DLD1 (cell line): Measurements from ENCODE around the gene CAPN13.

Source experiments
- in situ Hi-C: cut with HindIII; loops from 2 replicates; pipeline ENCODE4 v1.10.0; 2017; ENCODE audit warnings: low sequenced_read_pairs

The CAPN13 gene

GRCh38 chr2:30807249-30807648, at the start of gene CAPN13:
Gene CAPN13 (minus strand): TSS chr2:30807446. CDS start chr2:30787325, 20,121 bp downstream.
- in situ Hi-C loops, result no loop called here

- in situ Hi-C loops, result no loop called here
These were observed 40.6 kb upstream of the CAPN13 start for GRCh38 chr2:30847841-30848240.

DNA sequence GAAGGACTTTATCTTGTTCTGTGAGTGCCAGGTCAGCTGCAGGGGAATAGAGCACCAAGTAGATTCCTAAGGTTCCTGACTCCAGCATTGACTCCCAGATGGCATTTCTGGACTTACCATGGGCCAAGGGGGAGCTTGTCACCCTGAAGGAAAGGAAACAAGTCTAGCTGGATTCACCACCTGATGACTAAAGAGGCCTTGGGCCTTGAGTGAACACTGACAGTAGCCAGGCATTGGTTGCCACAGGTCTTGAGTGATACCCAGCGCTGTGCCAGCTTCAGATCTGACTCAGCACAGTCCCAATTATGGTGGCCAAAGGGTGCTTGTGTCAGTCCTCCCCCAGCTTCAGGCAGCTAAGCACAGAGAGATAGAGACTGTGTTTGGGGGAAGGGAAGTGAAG, 40.1 kb upstream of the CAPN13 start:
- in situ Hi-C loops, result no loop called here

DNA sequence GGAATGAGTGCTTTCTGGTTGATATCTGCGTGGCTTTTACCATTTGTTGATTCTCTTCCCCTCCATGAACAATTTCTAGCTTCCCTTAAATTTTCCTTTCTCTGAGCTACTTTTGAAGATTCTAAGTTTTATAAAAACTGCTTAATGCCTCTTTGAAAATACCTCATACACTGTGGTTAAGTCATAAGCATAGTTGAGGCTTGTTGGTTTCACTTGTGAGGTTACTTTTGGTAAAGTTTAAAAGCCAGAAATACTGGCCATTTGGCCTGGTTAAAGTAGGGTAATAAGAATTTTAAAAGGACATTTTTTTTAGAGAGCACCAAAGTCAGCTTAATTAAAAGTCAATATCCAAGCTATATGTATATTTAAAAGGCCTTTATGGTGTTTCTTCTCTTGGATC, 21.3 kb upstream of the CAPN13 start:
- in situ Hi-C loops, result no loop called here

DNA sequence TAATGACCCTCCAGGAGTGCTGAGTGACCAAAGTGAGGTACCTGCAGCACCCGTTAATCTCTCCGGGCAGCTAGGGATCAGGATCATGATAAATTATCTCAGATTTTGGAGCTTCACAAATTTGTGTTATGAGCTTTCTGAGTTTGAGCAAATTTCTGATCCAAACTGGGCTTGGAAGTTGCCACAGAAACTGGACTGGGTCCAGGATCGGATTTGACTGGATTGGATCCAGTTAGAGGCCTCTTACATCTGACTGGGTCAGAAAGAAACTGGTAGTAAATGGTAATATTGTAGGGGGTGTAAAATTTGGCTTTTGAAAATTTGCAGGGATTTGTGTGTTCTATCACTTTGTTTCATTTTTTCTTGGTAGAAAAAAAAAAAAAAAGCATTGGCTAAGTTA, 19.7 kb upstream of the CAPN13 start:
- in situ Hi-C loops, result no loop called here

DNA sequence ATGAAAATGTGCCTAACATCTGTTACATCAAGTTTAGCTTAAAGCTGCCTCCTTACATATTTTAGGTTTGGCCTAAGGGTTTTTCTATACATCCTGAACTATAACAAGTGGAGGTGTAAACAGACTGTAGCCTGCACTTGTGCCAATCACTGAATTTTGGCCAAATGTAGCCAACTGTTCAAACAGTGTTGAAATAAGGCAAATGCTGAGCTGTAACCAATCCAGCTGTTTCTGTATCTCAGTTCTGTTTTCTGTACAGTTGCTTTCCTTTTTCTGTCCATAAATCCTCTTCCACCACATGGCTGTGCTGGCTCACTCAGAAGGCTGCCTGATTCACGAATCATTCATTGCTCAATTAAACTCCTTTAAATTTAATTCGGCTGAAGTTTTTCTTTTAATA, 19.2 kb upstream of the CAPN13 start:
- in situ Hi-C loops, result no loop called here

DNA sequence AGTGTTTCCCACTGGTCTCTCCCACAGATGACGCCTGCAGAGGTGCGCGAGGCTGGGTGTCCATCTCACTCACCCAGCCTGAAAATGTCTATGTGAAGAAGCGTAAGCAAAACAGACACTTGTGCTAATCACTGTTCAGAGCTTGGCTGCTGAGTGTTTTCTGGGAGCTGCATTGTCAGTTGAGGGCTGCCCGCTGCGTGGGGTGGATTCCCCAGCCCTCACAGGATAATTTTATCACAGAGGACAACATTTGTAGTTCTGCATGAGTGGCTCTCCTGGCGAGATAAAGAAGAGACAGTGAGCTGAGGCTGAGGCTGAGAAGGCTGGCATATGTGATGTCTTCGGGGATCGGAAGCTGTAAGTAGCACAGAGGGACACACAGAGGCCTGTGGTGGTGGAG, 16.2 kb upstream of the CAPN13 start:
- in situ Hi-C loops, result no loop called here

DNA sequence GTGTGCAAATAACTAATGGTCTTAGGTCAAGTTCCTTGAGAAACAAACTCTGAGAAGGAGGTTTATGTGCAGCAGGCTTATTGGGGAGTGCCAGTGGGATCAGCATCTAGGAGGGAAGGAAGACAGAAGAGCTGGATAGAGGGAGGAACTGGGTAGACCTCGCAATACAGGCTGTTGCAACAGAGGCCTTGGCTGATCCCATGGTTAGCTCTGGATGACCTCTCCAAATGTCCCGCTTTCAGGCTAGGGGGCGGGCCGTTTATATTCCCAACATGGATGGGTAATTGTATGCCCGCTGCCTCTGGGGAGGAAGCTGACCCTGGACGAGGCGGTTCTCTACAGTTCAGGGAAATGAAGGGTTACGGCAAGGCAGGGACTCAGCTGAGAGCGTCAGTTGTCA, 14.7 kb upstream of the CAPN13 start:
- in situ Hi-C loops, result no loop called here

DNA sequence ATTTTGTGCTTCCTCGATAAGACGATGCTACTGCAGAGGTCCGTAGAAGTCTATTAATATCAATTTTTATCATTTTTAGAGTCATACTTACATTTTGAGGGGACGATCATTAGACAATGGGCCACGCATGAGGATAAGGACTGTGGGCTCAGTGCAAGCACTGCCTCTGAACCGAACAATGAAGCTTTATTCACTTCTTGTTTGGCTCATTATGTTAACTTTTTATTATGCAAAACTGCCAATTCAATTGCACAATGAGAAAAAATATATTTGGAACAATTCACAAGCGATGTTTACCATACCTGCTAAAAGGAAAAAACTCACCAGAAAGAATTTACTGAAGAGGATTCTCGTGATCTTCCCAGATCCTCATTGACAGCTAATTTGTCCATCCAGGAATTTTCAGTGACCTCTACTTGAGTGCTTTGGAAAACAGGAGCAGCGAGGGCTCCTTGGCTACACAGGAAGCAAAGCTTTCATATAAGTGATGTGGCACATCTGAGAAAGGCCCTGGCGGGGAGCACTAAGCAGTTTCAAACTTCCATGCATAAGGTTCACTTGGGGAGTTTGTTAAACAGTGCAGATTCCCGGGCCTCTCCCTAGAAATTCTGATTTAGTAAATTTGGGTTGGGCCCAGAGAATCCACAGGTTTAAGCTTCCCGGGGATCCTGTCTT, 13.3 kb upstream of the CAPN13 start:
- in situ Hi-C loops, result no loop called here

DNA sequence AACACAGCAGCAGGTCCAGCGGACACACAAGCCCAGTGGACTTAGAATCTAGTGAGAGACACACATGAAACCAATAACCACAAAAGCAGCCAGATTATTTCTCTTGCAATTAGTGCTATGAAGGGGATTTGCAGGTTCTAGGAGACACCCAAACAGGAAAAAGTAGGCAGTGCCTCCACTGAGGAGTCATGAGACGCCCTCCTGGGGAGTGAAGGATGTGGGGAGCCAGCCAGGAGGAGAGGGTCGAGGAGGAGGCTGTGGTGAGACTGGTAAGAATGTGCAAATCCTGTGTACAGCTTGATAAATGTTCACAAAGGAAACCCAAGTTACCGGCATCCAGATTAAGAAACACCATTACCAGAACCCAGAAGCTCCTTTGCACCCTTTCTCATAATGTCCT, 2.7 kb upstream of the CAPN13 start:
- in situ Hi-C loops, result no loop called here

DNA sequence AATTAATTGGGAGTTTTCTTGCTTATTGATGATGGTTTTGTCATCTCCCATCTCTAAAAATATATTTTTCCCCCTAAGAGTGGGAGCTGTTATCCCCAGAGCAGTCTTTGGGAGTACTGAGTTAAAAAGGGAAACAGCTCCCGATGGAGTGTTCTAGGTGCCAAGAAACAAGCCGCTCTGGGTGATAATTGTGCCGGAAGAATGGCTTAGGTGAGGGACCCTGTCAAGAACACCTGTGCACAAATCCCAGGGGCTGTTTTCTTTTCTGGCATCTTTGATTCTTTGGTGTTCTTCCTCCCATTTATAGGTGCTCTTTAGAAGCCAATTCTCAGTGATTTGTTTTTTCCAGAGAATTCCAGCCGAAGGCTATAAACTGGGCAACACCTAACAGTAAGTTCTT, 1.4 kb upstream of the CAPN13 start:
- in situ Hi-C loops, result no loop called here

DNA sequence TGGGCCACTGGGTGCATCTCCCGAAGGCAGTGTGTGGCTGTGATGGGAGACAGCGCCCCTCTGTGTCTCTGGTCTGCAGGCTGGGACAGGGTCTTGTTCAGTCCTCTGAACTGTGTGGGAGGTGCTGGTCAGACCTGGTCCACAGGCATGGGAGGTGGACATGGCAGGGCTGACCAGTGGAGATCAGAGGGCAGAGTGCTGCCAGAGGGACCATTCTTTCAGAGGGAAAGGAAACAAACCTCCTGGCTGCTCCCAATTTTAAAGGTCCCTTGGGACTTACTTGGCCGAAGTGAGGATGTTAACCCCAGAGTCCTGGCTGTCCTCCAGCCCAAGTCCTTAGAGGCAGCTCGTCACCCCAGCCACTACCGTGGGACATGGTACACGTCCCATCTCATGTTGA, 4.0 kb downstream of the CAPN13 start:
- in situ Hi-C loops, result no loop called here

DNA sequence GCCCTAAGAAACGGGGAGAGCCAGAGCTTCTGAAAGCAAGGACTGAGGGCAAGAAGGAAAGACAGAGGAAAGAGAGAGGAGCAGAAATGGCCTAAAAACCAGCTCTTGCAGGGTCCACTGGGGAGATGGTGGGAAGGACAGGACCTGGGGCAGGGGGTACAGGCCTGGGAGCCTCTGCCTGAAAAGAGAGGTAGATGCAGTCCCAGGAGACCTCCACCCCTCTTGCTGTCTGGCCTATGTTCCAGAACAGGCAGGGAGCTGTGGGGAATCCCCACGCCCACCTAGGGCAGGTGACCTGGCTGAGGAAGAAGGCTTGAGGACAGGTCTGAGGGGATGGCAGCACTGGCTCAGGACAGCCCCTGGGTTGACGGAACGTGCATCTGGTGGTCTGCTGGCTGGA, 4.6 kb downstream of the CAPN13 start:
- in situ Hi-C loops, result no loop called here

DNA sequence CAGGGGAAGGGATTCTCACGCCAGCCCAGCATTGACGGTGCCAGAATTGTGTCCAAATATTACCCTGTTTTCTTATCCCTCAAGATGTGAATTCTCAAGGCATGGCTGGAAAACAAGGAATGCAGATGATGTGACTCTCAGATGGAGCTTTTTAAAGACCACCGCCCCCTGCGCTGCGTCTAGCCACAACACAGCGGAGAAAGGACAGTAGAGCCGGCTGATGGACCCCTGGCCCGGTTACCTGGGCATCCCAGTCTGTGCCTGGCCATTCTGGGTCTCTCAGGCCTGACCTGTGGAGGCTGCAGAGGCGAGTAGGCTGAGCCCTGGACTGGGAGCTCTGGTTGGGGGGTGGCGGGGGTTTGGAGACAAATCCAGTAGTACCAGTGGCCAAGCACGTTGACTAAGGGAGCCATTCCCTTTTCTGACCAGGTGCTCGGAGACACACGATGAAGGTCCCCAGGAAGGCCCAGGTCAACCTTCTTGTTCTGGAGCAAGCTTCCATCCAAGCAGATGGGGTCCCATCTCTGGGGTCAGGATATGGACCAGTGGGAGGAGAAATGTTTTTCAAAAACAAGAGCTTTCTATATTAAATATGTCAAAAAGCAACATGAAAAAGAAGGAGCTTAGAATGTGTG, 5.3 kb downstream of the CAPN13 start:
- in situ Hi-C loops, result no loop called here

GRCh38 chr2:30800159-30800558, 7.1 kb downstream of the CAPN13 start:
- in situ Hi-C loops, result no loop called here

DNA sequence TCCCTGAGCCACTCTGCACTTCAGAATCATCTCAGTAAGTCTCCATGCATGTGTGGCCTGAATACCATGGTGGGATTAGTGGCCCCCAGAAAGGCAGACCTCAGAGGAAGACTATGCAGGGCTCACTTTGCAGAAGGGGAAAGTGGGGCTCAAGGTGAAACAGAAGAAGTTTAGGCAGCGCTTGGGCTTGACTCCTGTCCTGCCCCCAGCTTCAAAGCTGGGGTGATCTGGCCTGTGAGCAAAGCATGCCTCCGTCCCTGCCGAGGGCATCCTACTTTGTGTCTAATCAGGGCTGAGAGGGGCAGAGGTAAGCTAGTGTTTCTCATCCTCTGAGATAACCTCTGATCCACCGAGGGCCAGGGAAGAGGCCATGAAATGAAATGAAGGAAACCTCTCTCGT, 7.9 kb downstream of the CAPN13 start:
- in situ Hi-C loops, result no loop called here

GRCh38 chr2:30798536-30798991, 8.7 kb downstream of the CAPN13 start:
- in situ Hi-C loops, result no loop called here

- in situ Hi-C loops, result no loop called here
These were observed 9.7 kb downstream of the CAPN13 start for GRCh38 chr2:30797381-30798015.

- in situ Hi-C loops, result no loop called here
These were observed 10.5 kb downstream of the CAPN13 start for GRCh38 chr2:30796699-30797098.

DNA sequence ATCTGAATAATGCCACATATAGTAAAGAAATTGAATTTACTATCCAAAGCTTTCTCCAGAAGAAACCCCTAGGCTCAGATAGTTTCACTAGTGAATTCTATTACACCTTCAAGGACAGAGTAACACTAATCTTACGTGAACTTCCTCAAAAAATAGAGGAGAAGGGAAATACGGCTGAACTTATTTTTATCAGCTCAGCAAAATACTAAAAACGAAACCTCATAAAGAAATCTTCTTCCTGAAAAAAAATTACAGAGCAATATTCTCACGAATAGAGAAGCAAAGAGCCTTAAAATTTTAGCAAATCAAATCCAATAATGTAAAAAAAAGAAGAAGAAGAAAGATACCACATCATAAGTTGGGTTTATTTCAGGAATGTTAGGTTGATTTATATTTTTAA, 14.7 kb downstream of the CAPN13 start:
- in situ Hi-C loops, result no loop called here

- in situ Hi-C loops, result no loop called here
These were observed 16.4 kb downstream of the CAPN13 start for GRCh38 chr2:30790879-30791278.

GRCh38 chr2:30789670-30790210, 17.5 kb downstream of the CAPN13 start:
- in situ Hi-C loops, result no loop called here
